ENCODE results near the gene ZBP1. TPM values are rescaled to one million over a fixed set of nuclear protein-coding genes. Genes with fewer than 3 reads are reported as not detected.

Gene ZBP1
- total RNA-seq, 5 donors from 2014 or later (not counting 1 experiment from before 2014, with no cell fraction given), result 8.6 to 41.1 (median 20.6) TPM

DNA sequence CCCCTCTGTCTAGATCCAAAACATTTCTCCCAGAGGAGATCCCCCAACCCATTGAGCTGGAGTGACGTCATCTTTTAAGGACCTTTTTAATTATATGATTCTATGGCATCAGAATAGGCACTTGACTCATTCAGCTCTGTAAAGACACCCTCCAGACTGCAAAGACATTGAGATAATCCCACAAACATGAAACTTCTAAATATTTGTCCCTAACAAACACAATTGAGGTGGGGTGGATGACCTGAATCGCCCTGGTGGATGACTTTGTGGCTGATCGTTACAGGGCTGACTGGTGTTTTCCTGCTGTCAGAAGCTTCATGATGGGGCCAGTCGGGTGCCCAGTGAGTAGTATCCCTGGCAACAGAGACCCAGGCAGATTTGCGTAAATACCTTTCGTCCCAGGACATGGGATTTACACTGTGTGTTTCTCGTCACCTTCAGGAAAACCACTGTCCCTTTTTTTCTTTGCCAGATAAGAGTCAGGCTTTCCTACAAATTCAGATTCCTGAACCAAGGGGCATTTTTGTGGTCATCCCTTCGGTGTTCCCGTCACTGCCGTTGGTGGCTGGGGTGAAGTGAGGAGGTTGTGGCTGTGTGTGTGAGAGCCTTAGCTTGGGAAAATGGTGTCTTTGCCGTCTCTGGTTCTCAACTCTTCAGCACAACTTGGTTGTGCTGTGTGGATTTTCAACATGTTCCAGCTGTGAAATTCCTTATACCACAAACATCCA lies 64.6 kb downstream of the ZBP1 start:
- ATAC-seq (replicated peaks in 1 of 4) (no peak), DNase-seq (no peak)
- H3K36me3 ChIP-seq (ENCODE audit: control insufficient read depth in 2 of 2, extremely low read depth in 1 of 2, insufficient read depth in 1 of 2, low read length in 1 of 2), result no peaks in the 10 kb centered on the region
- Mint-ChIP-seq H3K4me1 (no peaks in the 10 kb centered on the region), H3K36me3 (no peaks in the 10 kb centered on the region), H3K4me3 (no peak overlapping the region), H3K27me3 (peaks cover 34 to 36% of the 10 kb centered on the region in 2 donors), H3K27ac (no peak overlapping the region), H3K9me3 (no peaks in the 10 kb centered on the region)
- H3K4me1 ChIP-seq (ENCODE audit: control insufficient read depth in 1 of 2, extremely low read depth in 1 of 2, insufficient read depth in 2 of 2, low read length in 2 of 2), result no peaks in the 10 kb centered on the region
- no peak overlapping the region for H3K4me3 ChIP-seq (ENCODE audit: control insufficient read depth in 1 of 2, extremely low read depth in 1 of 2, low read length in 1 of 2)
- H3K27ac ChIP-seq (ENCODE audit: low read length), result no peak overlapping the region
- POLR2A ChIA-PET, result no interaction called here
- 74% methylated on average over 6 of the region's 11 CpGs for WGBS (ENCODE audit: insufficient coverage)
- CTCF ChIA-PET, result no interaction called here
- peaks cover 0 to 16% of the 10 kb centered on the region in 2 experiments for H3K27me3 ChIP-seq (replicated peaks in 1 of 2; ENCODE audit: control insufficient read depth in 2 of 2, extremely low read depth in 1 of 2, insufficient read depth in 2 of 2, low read length in 1 of 2)
- H3K9me3 ChIP-seq, result no peaks in the 10 kb centered on the region

Other genes with a start within 250 kb of the ZBP1 start
- gene RBM38, start 229.0 kb downstream of the ZBP1 start, total RNA-seq, result 100 to 1,000 TPM; 111 to 271 (median 124) TPM
- under 1 TPM in 2 of 5 donors, not detected in 3; 0.15 to 0.25 TPM for gene CTCFL, start 95.3 kb downstream of the ZBP1 start, total RNA-seq
- gene PCK1, start 59.3 kb downstream of the ZBP1 start, total RNA-seq, result under 1 TPM in 3 of 5 donors, not detected in 2; 0.25 to 0.53 (median 0.26) TPM
- gene PMEPA1, start 89.6 kb upstream of the ZBP1 start, total RNA-seq, result 10 to 100 TPM in 3 of 5 donors, 1 to 10 TPM in 2; 6.0 to 30.4 (median 21.7) TPM

Measured in T-cell (primary cell).